ENCODE data around the gene EIPR1.

The EIPR1 gene

DNA sequence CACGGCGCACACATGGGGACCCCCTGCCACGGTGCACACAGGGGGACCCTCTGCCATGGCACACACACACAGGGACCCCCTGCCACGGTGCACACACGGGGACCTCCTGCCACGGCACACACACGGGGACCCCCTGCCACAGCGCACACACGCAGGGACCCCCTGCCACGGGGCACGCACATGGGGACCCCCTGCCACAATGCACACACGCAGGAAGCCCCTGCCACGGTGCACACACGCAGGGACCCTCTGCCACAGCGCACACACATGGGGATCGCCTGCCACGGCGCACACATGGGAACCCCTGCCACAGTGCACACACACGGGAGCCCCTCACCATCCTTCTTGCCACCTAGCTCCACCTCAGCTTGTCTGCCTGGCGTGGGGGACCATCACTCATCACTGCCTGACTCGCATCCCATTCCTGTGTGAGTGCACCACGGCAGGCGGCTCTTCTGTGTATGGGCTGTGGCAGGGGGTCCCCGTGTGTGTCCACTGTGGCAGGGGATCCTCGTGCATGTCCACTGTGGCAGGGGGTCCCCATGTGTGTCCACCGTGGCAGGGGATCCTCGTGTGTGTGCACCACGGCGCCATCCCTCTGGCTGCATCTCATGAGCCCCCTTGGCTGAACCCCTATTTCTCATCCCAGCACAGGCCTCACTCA lies 206.7 kb downstream of the EIPR1 start:
- in situ Hi-C loops (cut with MboI; ENCODE audit: low sequenced_read_pairs, unreplicated experiment) = no loop called here
- TF ChIP-seq, protein P1, sequence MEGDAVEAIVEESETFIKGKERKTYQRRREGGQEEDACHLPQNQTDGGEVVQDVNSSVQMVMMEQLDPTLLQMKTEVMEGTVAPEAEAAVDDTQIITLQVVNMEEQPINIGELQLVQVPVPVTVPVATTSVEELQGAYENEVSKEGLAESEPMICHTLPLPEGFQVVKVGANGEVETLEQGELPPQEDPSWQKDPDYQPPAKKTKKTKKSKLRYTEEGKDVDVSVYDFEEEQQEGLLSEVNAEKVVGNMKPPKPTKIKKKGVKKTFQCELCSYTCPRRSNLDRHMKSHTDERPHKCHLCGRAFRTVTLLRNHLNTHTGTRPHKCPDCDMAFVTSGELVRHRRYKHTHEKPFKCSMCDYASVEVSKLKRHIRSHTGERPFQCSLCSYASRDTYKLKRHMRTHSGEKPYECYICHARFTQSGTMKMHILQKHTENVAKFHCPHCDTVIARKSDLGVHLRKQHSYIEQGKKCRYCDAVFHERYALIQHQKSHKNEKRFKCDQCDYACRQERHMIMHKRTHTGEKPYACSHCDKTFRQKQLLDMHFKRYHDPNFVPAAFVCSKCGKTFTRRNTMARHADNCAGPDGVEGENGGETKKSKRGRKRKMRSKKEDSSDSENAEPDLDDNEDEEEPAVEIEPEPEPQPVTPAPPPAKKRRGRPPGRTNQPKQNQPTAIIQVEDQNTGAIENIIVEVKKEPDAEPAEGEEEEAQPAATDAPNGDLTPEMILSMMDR (IDR thresholded peaks at IDR 0.05; ENCODE audit: borderline replicate concordance, control extremely low read depth, extremely low read depth, insufficient read depth, missing control alignments) = no peak
- DNase-seq (ENCODE audit: low spot score) = no peak

DNA sequence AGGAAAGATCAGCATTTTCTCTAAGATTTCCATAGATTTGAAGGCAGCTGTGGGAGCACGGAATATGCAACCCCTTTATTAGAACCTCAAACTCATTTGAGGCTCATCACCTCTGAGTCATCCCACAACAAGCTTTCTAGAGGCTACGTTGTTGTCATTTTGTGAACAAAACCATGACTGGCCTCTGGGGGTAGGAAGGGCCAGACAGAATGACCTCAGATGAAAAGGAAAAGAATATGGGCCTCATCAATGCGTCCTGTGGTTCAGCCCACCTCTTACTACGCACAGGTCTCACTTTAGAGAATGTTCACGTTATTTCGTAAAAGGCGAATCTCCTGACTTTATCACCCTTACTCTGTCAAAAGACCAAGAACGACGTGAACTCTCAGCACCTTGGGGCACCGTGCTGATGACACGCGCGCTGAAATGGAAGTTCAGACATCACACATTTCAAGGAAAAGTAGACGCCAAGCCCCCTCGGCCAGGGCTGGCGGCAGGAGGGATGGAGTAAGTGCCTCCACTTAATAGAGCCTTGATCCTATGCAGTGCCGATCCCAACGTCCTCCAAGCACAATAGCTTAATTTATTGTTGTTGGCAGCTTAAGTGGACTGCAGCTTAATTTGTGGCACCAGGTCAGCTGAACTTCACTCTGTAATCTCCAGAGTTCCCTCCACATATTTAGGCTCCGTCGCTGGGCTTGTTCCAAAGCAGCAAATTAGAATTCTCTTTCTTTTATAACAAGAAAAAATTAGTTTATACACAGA lies 208.3 kb downstream of the EIPR1 start:
- no peak for DNase-seq (ENCODE audit: low spot score)
- TF ChIP-seq, protein P1 (IDR thresholded peaks at IDR 0.05; ENCODE audit: borderline replicate concordance, control extremely low read depth, extremely low read depth, insufficient read depth, missing control alignments) = no peak
- in situ Hi-C loops (cut with MboI; ENCODE audit: low sequenced_read_pairs, unreplicated experiment) = no loop called here

DNA sequence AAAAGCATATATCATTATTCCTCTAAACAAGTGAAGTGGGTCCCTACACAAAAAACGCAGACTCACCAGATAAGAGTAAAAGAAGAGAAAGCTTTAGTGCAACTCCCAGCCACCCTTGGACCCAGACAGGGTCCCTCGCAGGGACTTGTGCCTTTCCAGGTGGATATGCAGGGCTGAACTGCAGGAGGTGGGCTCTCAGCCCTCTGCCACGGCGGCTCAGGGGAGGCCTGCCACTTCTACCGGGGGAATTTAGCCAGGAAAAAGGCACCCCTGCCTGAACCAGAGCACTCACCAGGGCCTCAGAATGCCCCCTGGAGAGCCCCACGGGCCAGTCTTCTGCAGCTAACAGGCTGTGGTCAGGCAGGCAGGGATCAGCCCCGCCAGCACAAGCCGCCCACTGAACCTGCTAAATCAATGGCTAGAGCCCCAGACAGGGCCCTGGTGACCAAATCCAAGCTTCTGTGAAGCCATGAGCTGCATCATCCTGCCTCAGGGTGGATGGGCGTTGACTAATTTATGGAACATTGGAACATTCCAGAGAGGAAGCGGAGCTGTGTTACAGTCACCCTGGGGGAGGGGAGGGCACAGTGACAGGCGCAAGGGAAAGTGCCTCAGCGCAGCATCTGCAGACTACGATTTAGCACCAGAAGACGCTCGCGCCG lies 209.3 kb downstream of the EIPR1 start:
- in situ Hi-C loops (cut with MboI; ENCODE audit: low sequenced_read_pairs, unreplicated experiment) = no loop called here
- TF ChIP-seq, protein P1 (IDR thresholded peaks at IDR 0.05; ENCODE audit: borderline replicate concordance, control extremely low read depth, extremely low read depth, insufficient read depth, missing control alignments) = no peak
- DNase-seq (ENCODE audit: low spot score) = no peak

DNA sequence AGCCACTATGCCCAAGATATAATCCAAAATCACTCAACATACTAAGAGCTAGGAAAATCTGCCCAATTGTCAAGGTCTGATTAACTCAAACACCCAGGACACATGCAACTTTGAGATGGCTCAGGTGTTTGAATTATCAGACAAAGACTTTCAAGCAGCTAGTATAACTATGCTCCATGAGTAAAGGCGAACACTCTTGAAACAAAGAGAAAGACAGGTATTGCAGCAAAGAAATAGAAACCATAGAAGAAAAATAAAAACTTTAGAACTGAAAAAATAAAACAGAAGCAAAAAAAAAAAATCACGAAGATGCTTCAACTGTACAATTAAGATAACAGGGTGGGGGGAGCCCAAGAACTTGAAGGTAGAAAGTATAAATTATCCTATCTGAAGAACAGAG lies 214.2 kb downstream of the EIPR1 start:
- TF ChIP-seq, protein P1 (IDR thresholded peaks at IDR 0.05; ENCODE audit: borderline replicate concordance, control extremely low read depth, extremely low read depth, insufficient read depth, missing control alignments) = no peak
- DNase-seq (ENCODE audit: low spot score) = no peak
- in situ Hi-C loops (cut with MboI; ENCODE audit: low sequenced_read_pairs, unreplicated experiment) = no loop called here

DNA sequence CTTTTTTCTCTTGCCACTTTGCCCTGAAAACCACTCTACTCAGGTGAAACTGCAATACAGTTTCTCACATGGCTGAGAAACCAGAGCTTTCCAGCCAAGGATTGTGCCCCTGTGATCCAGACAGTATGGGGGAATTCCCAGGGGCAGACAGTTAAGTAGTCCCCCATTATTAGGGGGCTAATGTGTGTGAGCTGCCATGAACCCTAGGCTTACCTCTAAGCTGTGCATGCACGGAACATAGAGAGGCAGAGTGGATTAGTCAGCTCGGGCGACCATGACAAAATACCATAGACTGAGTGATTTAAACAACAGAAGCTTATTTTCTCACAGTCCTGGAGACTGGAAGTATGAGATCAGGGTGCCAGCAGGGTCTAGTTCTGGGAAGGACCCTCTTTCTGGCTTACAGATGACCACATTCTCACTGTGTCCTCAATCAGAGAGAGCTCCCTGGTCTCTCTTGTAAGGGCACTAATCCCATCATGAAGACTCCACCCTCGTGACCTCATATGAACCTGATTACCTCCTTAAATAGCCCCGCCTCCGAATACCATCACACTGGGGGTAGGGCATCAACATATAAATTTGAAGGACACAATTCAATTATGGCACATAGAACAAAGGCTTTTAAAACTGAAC lies 215.1 kb downstream of the EIPR1 start:
- in situ Hi-C loops (cut with MboI; ENCODE audit: low sequenced_read_pairs, unreplicated experiment) = no loop called here
- no peak for DNase-seq (ENCODE audit: low spot score)
- TF ChIP-seq, protein P1 (IDR thresholded peaks at IDR 0.05; ENCODE audit: borderline replicate concordance, control extremely low read depth, extremely low read depth, insufficient read depth, missing control alignments) = no peak

DNA sequence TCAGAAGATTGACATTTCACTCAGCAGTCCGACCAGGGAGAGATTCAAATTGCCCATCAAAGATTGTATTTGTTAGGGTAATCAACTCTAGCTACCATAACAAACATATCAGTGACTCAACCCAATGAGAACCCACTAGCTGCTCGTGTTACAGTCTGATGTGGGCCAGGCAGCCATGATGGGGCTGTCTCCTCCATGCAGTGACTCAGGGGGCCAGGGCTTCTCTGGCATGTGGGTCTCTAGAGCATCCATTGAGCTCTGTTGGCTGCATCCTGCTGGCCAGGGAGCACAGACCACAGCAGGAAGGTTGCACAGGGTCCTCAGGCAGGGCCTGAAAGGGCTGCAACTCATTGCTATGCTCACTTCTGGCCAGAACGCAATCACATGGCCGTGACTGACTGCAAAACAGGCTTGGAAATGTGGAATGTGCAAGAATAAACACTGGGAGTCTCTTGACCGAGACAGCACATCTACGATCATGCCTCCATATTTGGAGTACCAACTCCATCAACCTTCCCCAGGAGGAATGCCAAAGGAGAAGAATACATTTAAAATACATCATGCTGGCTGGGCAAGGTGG lies 216.8 kb downstream of the EIPR1 start:
- TF ChIP-seq, protein P1 (IDR thresholded peaks at IDR 0.05; ENCODE audit: borderline replicate concordance, control extremely low read depth, extremely low read depth, insufficient read depth, missing control alignments) = no peak
- no peak for DNase-seq (ENCODE audit: low spot score)
- in situ Hi-C loops (cut with MboI; ENCODE audit: low sequenced_read_pairs, unreplicated experiment) = no loop called here

Measured in GM13976 (cell line).